MM.1S (cell line): ENCODE results near the gene TPRG1.

Source experiments
- EZH2 ChIP-seq: fragments of 300-600 bp; sonication (generic); optimal IDR thresholded peaks from 2 replicates; pipeline ENCODE3; 2017; ENCODE audit warnings: low read depth, mild to moderate bottlenecking, antibody characterized with exemption, low read length, mixed read lengths
- TF ChIP-seq, protein P1 (sequence below): fragments of 300-600 bp; sonication (generic); IDR thresholded peaks from 2 replicates; pipeline ENCODE4 v1.5.1; 2016; ENCODE audit warnings: antibody characterized with exemption, low read length, mixed read lengths

DNA sequence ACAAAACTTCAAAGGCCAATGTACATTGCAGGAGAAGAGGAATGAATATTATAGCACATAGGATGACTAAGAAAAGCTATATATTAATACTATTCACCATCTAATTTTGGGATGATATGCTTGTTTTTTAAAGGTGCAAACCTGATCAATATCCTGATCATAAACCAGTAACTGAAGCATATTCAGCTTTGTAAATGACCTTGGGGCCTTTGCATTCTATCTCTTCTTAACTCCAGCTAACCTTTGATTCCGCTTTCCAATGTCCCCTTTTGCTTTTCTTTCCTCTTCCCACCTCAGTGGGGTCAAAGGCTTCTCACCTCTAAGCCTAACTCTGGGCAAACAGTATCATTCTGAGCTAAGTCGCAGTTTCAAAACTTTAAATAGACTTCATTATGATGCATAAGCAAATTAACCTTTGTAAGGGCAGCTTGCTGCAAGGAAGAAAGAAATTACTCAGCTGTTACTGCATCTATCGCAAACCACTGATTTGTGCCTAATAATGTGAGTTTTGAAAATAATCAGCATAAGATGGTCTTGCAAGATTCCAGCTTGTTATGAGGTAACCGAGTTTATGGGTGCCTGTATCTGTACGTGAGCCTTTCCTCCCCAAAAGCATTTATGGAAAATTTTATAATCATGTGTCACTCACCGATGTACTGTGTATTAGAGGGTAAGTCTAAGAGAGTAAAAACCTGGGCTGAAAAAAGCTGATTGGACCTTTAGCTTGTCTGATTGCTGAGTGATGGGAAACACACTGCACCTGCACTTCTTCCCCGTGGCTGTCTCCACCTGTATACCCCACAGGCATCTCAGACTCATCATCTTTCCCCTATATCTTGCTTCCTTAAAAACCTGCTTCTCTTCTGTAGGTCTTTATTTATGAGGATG is 116.8 kb downstream of the TPRG1 start:
- TF ChIP-seq, protein P1, sequence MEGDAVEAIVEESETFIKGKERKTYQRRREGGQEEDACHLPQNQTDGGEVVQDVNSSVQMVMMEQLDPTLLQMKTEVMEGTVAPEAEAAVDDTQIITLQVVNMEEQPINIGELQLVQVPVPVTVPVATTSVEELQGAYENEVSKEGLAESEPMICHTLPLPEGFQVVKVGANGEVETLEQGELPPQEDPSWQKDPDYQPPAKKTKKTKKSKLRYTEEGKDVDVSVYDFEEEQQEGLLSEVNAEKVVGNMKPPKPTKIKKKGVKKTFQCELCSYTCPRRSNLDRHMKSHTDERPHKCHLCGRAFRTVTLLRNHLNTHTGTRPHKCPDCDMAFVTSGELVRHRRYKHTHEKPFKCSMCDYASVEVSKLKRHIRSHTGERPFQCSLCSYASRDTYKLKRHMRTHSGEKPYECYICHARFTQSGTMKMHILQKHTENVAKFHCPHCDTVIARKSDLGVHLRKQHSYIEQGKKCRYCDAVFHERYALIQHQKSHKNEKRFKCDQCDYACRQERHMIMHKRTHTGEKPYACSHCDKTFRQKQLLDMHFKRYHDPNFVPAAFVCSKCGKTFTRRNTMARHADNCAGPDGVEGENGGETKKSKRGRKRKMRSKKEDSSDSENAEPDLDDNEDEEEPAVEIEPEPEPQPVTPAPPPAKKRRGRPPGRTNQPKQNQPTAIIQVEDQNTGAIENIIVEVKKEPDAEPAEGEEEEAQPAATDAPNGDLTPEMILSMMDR: no peak
- TF ChIP-seq EZH2: no peak
